LNCAP (cell line): ENCODE measurements around the gene RER1.

Experiments used
- TF ChIP-seq, protein P1 (sequence below): fragments of 450-650 bp; IDR thresholded peaks from 2 replicates; pipeline ENCODE4 v1.5.1; 2017; ENCODE audit warnings: mild to moderate bottlenecking

Gene RER1

DNA sequence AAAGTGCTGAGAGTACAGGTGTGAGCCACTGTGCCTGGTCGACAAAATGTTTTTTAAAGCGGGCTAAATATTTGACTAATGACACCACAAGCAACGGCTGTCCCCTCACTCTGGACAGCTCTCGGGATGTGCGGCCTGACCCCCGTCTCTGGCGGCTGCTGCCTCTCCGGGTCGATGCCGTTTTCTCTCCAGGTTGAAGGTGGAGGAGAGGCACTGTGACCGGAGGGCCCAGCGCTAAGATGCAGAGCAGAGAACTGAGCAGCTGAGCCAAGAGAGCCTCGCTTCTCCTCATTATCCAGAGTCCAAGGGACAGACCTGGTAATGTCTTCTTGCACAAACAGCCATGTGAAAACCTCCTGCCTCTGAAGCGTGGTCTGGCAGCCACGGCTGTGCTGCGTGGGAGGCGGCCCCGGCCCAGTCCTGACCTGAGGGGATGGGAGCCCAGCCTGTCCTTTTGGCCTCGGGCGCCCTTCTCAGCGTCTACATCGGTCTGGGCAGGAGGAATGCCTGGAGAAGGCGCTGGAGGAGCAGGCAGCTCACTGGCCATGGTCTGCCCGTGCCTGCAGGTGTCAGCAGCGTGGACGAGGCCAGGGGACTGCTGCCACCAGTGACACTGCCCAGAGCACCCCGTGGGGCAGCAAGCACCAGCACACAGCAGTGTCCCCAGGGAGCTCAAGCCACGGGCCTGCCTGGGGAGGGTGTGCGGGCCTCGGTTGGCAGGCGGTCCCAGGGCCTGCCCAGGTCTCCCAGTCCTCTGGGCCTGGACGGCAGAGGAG is 10.6 kb upstream of the RER1 start:
- TF ChIP-seq, protein P1, sequence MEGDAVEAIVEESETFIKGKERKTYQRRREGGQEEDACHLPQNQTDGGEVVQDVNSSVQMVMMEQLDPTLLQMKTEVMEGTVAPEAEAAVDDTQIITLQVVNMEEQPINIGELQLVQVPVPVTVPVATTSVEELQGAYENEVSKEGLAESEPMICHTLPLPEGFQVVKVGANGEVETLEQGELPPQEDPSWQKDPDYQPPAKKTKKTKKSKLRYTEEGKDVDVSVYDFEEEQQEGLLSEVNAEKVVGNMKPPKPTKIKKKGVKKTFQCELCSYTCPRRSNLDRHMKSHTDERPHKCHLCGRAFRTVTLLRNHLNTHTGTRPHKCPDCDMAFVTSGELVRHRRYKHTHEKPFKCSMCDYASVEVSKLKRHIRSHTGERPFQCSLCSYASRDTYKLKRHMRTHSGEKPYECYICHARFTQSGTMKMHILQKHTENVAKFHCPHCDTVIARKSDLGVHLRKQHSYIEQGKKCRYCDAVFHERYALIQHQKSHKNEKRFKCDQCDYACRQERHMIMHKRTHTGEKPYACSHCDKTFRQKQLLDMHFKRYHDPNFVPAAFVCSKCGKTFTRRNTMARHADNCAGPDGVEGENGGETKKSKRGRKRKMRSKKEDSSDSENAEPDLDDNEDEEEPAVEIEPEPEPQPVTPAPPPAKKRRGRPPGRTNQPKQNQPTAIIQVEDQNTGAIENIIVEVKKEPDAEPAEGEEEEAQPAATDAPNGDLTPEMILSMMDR, result no peak

DNA sequence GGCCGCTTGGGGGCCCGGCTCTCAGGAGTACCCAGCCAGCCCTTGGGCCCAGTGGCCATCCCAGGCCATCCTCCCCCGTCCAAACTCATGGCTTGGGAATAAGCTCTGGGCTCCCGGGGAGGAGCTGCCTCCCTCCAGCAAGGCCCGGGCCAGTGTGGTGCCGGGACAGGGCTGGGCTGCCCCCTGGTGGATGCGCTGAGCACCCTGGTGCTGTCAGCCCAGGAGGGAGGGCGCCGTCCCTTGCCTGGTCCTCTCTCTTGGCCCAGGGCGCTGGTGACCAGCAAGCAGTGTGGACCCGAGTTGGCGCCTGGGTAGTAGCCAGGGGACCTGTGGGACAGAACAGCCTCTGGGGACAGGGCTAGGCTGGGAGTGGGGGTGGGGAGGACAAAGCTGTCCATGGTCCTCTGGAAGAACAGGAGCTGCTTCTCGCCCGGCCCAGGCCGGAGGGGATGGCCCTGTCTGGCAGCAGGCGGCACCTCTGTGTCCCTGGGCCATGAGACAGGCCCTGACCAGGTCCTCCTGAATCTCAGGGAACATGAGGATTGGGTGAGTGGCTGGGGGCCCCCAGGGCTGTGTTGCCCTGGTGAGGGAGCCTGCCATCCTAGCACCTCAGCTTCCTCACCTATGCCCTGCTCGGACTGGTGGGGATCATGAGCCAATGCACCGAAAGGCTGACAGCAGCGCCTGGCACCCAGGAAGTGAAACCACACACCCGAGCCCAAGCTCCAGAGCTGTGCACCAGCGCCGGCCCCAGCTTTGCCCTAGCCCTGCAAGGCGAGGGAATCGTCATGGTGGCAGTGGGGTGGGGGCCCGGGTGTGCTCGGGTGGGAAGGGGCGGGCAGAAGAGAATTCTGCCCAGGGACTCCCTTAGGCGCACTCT is 9.7 kb upstream of the RER1 start:
- TF ChIP-seq, protein P1, result peak; percentile 97

GRCh38 chr1:2382621-2383361 is 8.8 kb upstream of the RER1 start:
- TF ChIP-seq, protein P1, result peak; percentile 44

DNA sequence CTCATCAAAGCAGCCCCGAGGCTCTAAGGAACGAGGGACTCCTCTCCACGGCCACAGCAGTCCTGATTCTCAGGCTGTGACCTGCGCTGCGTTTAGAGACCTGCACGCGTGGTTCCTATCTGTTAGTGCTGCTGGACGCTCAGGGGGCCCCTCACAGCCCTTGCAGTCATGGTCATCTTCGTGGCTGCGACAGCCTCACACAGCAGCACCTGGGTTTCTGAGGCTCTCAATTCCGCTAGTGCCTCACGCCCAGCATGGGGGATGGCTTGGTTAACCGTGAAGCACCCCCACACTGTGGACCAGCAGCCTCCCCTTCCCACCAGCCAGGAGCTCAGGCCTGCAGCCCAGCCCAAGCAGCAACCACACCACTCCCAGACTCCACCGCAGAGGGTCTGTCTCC is 8.1 kb upstream of the RER1 start:
- TF ChIP-seq, protein P1, result no peak

GRCh38 chr1:2384130-2384860 is 7.3 kb upstream of the RER1 start:
- TF ChIP-seq, protein P1, result no peak

DNA sequence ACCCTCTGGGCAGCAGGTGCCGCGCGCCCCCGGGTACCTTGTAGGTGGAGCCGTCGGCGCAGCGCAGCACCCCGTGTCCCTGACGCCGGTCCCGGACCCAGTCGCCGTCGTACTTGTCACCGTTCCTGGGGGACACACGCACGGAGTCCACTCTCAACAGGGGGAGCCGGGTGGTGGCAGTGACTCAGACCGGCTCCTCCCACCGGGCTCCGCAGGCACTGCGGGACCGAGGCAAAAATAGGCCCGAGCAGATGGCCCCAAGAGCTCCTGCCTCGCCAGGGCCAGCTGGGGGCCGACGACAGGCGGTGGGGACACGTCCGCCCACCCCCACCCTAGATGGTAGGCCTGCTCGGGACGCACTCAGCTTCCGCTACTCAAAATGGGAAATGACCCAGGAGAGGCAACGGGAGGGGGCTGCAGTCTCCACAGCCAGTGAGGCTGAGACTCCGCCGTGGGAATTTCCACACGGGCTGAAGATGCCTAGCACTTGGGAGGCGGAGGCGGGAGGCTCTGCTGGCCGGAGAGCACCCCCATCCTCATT is 6.6 kb upstream of the RER1 start:
- TF ChIP-seq, protein P1, result no peak
